RWPE1 (cell line): ENCODE data around the gene RERE.

Experiments
- CTCF ChIA-PET: fragments of 350-600 bp; sonication (Branson Sonifier 250); formaldehyde crosslinking; extraction: SDS; loops from one replicate; lab custom pipeline; 2021; lab: Yijun Ruan, JAX
- POLR2A ChIA-PET: fragments of 400-600 bp; formaldehyde crosslinking; extraction: SDS; loops from one replicate; lab custom pipeline; 2020; ENCODE audit warnings: antibody characterized with exemption; ENCODE audit not compliant: low non-redundant PET; lab: Yijun Ruan, JAX
- DNase-seq: peaks from one replicate; pipeline ENCODE4 v3.0.0; 2012; ENCODE audit warnings: low spot score
- H3K27ac ChIP-seq: fragments of 450-650 bp; 2 replicates; pipeline ENCODE4 v1.5.1; 2017
- CTCF ChIP-seq: fragments of 450-650 bp; conservative IDR thresholded peaks from 2 replicates; pipeline ENCODE4 v1.5.1; 2017; ENCODE audit warnings: low read depth, mild to moderate bottlenecking

RERE gene

GRCh38 chr1:8476006-8476405, 341.4 kb downstream of the RERE start:
- CTCF ChIA-PET, result no interaction called here
- POLR2A ChIA-PET, result no interaction called here
- TF ChIP-seq CTCF, result no peak
- DNase-seq, result no peak
- no peak overlapping the region for H3K27ac ChIP-seq

- CTCF ChIA-PET, result no interaction called here
- H3K27ac ChIP-seq, result no peak overlapping the region
- DNase-seq, result no peak
- POLR2A ChIA-PET, result no interaction called here
- no peak for TF ChIP-seq CTCF
Measured at GRCh38 chr1:8474369-8474768, 343.1 kb downstream of the RERE start.

DNA sequence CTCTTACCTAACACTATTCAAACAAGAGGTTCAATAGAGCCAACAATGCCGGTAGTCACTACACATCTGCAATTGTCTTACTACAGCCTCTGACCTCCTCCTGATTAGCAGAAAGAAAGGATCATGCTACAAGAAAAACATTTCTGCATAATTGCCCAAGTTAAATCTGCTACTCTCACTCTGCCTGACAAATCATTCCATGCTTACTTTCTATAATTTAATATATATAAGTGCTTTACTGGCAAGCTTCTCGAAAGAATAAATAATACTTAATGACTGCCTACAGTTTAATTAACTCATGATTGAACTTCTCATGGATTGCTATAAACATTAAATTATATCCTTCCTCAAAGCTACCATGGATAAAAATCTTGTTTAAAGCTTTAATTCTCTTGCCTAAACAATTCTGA, 343.5 kb downstream of the RERE start:
- ChIA-PET POLR2A (no interaction called here), CTCF (interaction anchor here (0.6 kb wide), 2 partner anchors 10 to 514 kb away, joined by 3 read pairs; no protein-coding TSS in a partner anchor)
- no peak overlapping the region for H3K27ac ChIP-seq
- no peak for DNase-seq
- TF ChIP-seq CTCF, result no peak

- ChIA-PET POLR2A (no interaction called here), CTCF (interaction anchor here (0.5 to 0.6 kb wide), 3 partner anchors 11 to 514 kb away, joined by 3 read pairs; no protein-coding TSS in a partner anchor)
- DNase-seq, result no peak
- no peak for TF ChIP-seq CTCF
- no peak overlapping the region for H3K27ac ChIP-seq
Measured at GRCh38 chr1:8473121-8473875, 344.1 kb downstream of the RERE start.

GRCh38 chr1:8472668-8473067, 344.8 kb downstream of the RERE start:
- no peak overlapping the region for H3K27ac ChIP-seq
- ChIA-PET CTCF (no interaction called here), POLR2A (no interaction called here)
- TF ChIP-seq CTCF, result no peak
- no peak for DNase-seq

GRCh38 chr1:8471451-8471850, 346.0 kb downstream of the RERE start:
- no peak for TF ChIP-seq CTCF
- no peak overlapping the region for H3K27ac ChIP-seq
- ChIA-PET CTCF (no interaction called here), POLR2A (interaction anchor here (0.6 kb wide), 1 partner anchor 59 kb away, joined by 5 read pairs; no protein-coding TSS in a partner anchor)
- no peak for DNase-seq
